ENCODE data around the gene PDIA3.
A peak's percentile ranks its signal among the peaks of the same experiment; 100 is the strongest.
"Not testable (repeated sequence)": the region's sequence is repeated elsewhere in the genome, so short reads cannot be mapped to it uniquely, and the experiment has no call there.

PDIA3 gene

GRCh38 chr15:43746245-43746902, at the start of gene PDIA3:
Gene PDIA3, plus strand, starts transcription at chr15:43746438. Its CDS starts 102 bp downstream, at chr15:43746540.
- DNase-seq, result peak; percentile 33

DNA sequence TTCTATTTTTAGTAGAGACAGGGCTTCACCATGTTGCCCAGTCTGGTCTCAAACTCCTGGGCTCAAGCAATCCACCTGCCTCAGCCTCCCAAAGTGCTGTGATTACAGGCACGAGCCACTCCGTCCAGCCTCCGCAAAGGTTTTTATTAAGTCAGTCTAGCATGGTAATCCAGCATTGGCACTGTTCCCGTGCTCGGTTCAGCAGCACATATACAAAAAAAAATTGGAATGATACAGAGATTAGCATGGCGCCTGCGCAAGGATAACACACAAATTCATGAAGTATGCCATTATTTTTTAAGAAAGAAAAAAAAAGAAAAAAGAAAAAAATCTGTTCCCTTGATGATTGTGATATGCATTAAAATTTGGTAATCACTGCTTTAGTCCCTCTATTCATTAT, 44.1 kb upstream of the PDIA3 start:
- DNase-seq, result no peak

- no peak for DNase-seq
Measured at GRCh38 chr15:43702701-43703424, 43.4 kb upstream of the PDIA3 start.

GRCh38 chr15:43710431-43711131, 35.7 kb upstream of the PDIA3 start:
- DNase-seq, result not testable (repeated sequence)

DNA sequence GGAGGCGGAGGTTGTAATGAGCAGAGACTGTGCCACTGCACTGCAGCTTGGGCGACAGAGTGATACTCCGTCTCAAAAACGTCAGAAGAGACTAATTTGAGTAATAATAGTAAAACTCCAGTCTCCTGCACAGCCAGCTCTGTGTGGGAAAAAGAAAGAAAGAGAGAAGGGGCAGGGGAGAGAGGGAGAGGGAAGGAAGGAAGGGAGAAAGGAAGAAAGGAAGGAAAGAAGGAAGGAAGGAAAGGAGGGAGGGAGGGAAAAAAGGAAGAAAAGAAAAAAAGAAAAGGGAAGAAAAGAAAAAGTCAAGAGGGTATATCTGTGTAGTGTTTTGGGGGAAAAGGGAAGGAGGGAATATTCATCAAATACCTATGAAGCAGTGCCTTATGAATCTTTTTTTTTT, 23.1 kb upstream of the PDIA3 start:
- no peak for DNase-seq

GRCh38 chr15:43726306-43726705, 19.9 kb upstream of the PDIA3 start:
- DNase-seq, result not testable (repeated sequence)

DNA sequence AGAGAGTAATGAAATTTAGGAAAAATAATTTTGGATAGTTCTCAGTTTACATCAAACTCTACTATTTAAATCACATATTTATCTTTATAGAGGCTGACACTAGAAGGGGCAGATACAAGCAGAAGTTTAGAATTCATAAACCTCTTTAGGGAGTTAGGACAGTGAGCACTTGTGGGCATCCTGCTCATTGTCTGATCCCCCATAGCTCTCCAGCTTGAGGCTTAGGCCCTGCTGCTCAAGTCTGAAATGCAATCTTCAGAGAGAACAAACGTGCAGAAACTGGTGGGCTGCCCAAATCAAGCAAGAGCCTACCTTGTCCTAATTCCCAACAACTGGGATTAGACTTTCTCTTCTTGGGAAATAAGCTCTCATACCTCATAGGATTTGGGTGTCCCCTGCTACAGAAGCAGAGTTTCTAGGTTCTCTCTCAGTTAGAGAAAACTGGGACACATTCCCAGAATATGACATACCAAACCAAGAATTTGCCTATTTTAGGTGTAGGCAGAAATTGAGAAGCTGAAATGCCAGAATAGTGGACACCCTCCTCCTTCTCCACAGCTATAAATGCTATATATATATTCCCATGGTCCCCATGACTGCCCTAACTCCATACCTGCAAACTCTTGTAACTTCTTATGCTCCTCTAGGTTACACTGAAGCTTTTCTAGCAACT, 18.0 kb upstream of the PDIA3 start:
- DNase-seq, result not testable (repeated sequence)

DNA sequence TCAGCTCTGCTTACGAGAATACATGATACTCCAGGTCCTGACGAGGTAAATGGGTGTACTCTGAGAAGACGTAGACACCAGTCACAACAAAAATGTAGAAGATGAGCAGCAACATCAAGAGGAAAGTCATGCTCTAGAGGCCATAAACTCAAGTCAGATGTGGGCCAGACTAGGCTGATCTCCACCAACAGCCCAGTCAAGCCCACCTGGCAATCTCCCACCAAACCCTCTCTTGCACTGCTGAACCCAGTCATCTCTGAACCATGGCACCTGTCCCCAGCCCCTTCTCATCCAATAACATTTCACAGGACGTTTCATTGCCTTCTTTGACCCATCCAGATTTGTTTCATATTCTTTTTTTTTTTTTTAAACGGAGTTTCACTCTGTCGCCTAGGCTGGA, 10.8 kb upstream of the PDIA3 start:
- no peak for DNase-seq

- not testable (repeated sequence) for DNase-seq
Measured at GRCh38 chr15:43746903-43747309, 668 bp downstream of the PDIA3 start.

- no peak for DNase-seq
Measured at GRCh38 chr15:43748376-43748775, 2.1 kb downstream of the PDIA3 start.

- DNase-seq, result no peak
Measured at GRCh38 chr15:43749690-43750345, 3.6 kb downstream of the PDIA3 start.

DNA sequence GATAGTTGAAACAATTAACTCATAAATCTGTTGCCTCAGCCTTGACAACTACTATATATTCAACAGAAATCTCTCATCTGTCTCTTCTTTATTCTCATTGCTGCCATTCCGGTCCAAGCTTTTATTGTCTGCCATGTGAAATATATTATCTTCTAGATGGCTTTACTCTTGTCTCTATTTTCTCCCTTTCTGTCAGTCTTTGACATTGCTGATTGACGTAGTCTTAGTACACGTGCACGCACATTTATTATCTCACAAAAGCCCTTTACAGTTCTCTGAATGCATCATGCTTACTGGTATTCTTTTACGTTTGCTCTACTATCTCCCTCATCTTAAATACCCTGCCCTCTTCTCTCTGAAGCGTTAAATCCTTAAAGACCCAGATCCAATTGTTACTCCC, 5.6 kb downstream of the PDIA3 start:
- DNase-seq, result no peak

- no peak for DNase-seq
Measured at GRCh38 chr15:43762824-43763223, 16.6 kb downstream of the PDIA3 start.

- no peak for DNase-seq
Measured at GRCh38 chr15:43763819-43764446, 17.7 kb downstream of the PDIA3 start.

GRCh38 chr15:43769584-43770228, 23.5 kb downstream of the PDIA3 start:
- DNase-seq, result no peak

- no peak for DNase-seq
Measured at GRCh38 chr15:43771816-43772215, 25.6 kb downstream of the PDIA3 start.

GRCh38 chr15:43772624-43773023, 26.4 kb downstream of the PDIA3 start:
- DNase-seq, result no peak

GRCh38 chr15:43774062-43774461, 27.8 kb downstream of the PDIA3 start:
- DNase-seq, result no peak

DNA sequence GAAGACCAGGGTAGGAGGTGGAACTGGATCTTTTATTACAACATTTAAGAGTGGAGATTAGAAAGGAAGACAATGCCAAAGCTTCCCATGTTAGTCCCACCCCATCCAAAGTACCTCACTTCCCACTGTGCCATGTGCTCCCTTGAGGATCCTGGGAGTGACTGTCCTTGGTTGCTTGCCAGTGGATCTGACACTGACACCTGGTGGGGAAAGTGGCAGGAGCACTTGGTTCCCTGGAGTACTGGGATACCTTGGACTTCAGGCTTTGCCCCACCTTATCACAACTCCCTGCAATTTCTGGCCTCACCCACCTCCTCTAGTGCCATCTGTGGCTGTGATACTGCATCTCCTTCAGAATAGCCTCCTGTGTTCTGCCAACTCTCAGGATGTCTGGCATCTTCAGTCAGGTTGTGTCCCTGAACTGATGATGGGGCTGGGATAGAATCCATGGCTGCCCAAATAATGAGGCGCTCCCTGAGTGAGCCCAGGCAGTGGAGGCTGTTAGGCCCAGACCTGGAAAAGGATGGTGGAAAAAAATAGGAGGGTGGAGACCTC, 29.2 kb downstream of the PDIA3 start:
- no peak for DNase-seq

DNA sequence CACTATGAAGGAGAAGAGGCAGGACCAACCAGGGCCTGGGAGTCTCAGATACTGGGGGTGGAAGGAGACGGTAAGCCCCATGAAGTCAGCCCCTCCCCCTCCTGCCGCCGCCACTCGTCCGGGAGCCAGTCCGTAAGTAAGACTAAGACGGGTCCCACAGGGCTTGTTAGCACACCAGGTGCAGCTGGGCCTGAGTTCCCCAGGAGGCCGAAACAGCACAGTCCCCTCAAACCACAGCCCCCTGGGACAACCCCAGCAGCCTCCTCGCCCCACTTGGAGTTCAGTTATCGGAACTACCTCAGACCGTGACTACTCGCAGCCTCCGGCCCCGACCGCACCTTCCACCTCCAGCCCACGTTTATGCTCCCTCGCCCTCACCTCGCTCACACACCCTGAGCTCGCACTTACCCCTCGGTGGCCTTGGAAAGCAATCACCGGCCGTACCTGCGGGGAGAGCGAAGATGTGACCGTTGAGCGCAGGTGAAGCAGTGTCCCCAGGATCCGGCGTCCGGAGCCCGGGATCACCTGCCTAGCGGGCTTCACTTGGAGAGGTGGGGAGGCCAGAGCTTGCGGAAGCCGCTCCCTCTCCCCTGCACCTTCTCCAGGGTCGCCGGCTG, 30.0 kb downstream of the PDIA3 start:
- DNase-seq, result peak; percentile 66

GRCh38 chr15:43776718-43777266, 30.6 kb downstream of the PDIA3 start, which contains the start of gene ELL3:
Gene ELL3, minus strand, starts transcription at chr15:43776966. Its CDS starts 65 bp downstream, at chr15:43776901.
- peak; percentile 49 for DNase-seq
